HG02973 (cell line): Measurements from ENCODE around the gene CST3.
"Not testable (repeated sequence)": the region's sequence is repeated elsewhere in the genome, so short reads cannot be mapped to it uniquely, and the experiment has no call there.

Source experiments
- ATAC-seq: cut with Tn5 transposase; IDR thresholded peaks from one replicate; pipeline ENCODE4 v1.9.1; 2021; ENCODE audit warnings: moderate library complexity; ENCODE audit not compliant: unreplicated experiment

Gene CST3

GRCh38 chr20:23662276-23662870 lies 24.6 kb upstream of the CST3 start:
- no peak for ATAC-seq

DNA sequence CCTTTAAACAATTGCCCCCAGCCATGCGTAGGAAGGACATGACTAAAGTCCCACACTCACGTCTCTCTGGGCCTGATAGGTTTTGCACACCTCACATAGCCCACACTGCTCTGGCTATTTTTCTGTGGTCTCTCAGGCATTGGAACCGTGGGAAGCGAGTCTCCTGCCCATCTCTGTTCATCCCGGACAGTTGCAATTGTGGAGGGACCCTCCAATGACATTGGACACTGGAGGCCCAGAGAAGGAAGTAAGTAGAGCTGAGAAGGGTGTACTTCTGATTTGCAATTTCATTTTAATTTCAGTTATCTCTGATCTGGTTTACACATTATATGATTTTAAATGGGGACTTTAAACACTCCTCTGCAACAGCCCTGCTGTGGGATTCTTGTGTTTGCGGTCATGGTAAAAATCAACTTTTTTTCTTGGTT lies 23.3 kb upstream of the CST3 start:
- ATAC-seq, result no peak

- ATAC-seq, result no peak
Measured at GRCh38 chr20:23659989-23660837, 22.5 kb upstream of the CST3 start.

DNA sequence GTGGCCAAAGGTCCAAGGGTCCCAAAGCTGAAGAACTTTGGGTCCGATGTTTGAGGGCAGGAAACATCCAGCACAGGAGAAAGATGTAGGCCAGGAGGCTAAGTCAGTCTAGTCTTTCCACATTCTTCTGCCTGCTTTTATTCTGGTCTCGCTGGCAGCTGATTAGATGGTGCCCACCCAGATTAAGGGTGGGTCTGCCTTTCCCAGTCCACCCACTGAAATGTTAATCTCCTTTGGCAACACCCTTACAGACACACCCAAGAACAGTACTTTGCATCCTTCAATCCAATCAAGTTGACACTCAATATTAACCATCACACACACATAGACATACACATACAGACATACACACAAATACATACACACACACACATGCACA lies 21.8 kb upstream of the CST3 start:
- not testable (repeated sequence) for ATAC-seq

GRCh38 chr20:23658989-23659609 lies 21.3 kb upstream of the CST3 start:
- ATAC-seq, result no peak

DNA sequence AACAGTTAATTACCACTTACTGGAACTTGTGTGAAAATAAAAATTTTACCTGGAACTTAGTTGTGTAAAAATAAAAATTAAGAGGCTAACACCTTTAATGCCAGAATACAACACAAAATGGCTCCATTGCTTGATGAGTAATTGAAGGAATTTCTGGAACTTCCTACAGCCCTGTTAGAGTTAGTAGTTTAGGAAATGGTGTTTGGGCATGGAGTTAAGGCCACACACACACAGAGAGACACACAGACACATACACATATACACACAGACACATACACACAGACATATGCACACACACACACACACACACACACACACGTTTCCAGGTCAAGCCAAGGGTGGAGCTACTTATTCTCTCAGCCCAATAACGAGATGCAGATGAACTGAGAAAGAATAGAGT lies 20.6 kb upstream of the CST3 start:
- ATAC-seq, result no peak

DNA sequence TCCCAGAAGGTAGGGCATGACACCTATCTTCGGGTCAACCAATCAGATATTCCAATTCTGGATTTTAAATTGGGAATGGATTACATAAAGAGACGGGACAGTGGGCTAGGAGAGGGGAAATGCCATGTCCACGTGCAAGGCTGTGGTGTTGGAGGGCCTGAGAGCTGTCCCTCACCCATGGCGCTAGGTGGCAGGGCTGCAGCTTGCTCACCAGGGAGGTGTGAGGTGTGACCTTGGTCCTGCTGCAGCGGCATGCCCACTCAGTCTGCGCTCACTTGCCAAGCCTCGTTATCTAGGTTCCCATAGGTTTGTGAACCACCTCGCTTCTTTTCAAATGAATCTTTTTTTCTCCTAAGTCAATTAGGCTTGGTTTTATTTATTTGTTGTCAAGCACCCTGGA lies 19.4 kb upstream of the CST3 start:
- no peak for ATAC-seq

DNA sequence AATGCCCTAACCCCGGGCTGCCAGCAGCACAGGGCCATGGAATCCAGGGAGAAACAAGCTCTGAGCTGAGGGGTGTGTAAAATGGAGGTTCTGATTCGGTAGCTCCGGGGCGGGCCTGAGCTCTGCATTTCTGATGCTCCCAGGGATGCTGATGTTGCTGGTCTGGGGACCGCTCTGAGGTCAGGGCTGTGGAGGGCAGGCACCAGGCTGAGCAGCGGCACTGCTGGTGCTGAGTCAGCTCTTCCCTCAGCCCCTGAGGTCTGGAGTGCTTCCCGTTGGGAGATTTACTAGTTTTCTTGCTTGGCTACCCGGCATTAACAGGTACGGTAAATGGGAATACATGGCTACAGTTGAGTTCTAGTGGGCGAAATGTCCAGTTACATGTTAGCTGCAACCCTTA lies 18.6 kb upstream of the CST3 start:
- no peak for ATAC-seq

- ATAC-seq, result no peak
Measured at GRCh38 chr20:23655491-23656211, 17.9 kb upstream of the CST3 start.

GRCh38 chr20:23654717-23655116 lies 17.0 kb upstream of the CST3 start:
- no peak for ATAC-seq

- no peak for ATAC-seq
Measured at GRCh38 chr20:23654000-23654399, 16.2 kb upstream of the CST3 start.

- no peak for ATAC-seq
Measured at GRCh38 chr20:23653400-23653938, 15.7 kb upstream of the CST3 start.

- ATAC-seq, result no peak
Measured at GRCh38 chr20:23652926-23653325, 15.2 kb upstream of the CST3 start.

DNA sequence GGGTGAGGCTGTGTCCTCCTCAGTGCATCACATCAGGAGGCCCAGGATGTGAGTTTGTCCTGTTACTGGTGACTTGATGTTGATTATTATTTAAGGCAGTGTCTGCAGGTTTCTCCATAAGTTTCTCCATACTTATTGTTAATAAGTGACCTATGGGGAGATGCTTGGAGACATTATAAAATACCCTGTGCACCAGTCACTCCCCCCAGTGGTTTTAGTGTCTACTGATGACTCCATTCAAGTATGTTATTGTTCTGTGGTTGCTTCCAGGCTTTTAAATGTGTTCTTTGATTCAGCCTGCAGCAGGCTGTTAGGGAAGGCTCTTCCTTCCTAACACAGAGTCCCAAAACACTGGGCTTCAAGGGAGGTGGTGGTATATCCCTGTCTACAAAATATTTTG lies 14.6 kb upstream of the CST3 start:
- no peak for ATAC-seq

GRCh38 chr20:23651117-23651516 lies 13.4 kb upstream of the CST3 start:
- no peak for ATAC-seq

- no peak for ATAC-seq
Measured at GRCh38 chr20:23649830-23650417, 12.2 kb upstream of the CST3 start.

DNA sequence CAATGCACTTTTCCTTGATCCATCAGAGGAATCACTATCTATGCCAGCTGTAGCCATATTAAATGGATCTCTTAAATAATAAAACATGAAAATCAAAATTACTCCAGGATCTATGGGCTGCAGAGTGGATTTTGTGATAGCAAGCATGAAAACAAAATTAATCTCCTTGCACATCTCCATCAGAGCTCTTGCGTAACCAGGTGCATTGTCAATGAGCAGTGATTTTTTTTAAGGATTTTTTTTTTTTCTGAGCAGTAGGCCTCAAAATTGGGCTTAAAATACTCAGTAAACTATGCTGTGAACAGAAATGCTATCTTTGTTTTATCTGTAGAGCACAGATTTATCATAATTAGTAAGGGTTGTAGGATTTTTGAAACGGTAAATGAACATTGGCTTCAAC lies 11.5 kb upstream of the CST3 start:
- no peak for ATAC-seq

DNA sequence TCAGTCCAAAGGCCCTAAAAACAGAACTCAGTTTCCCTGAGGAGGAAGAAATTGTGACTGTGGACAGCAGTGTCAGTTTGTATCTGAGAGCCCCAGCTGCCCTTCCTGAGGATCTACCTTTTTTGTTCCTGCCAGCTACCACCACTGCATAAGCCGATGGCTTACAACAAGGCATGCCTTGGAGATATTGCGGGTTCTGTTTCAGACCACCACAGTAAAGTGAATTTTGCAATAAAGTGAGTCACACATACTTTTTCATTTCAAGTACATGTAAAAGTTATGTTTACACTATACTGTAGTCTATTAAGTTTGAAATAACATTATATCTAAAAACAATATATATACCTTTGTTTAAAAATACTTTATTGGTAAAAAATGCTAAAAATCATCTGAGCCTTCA lies 9.6 kb upstream of the CST3 start:
- no peak for ATAC-seq

GRCh38 chr20:23646106-23646873 lies 8.5 kb upstream of the CST3 start:
- ATAC-seq, result no peak

GRCh38 chr20:23645575-23645974 lies 7.8 kb upstream of the CST3 start:
- ATAC-seq, result no peak
